Motor neuron (in vitro differentiated cells): ENCODE results near the gene OR4E2. TPM values are rescaled to one million over a fixed set of nuclear protein-coding genes. Genes with fewer than 3 reads are reported as not detected.

ENCODE experiments used
- ATAC-seq, 8 experiments: fragments of 200-7000 bp; cut with Tn5 transposase; replicated peaks in 6 of 8; 2 replicates each; pipeline ENCODE4 v1.8.0; 2021; ENCODE audit warnings: mild to moderate bottlenecking in 8 of 8, moderate library complexity in 8 of 8
- H3K27ac ChIP-seq, 2 donors: fragments of 250-450 bp; sonication (Bioruptor Pico); 2 replicates each; pipeline ENCODE4 v1.9.0; 2021; ENCODE audit warnings: antibody characterized with exemption in 2 of 2, mild to moderate bottlenecking in 2 of 2, moderate library complexity in 1 of 2
- H3K4me1 ChIP-seq, 2 donors: fragments of 250-450 bp; sonication (Bioruptor Pico); replicated peaks in 1 of 2; 2 replicates each; pipeline ENCODE4 v1.6.1; 2021; ENCODE audit warnings: antibody characterized with exemption in 2 of 2, mild to moderate bottlenecking in 2 of 2, moderate library complexity in 1 of 2
- H3K4me3 ChIP-seq, 5 donors: fragments of 250-450 bp; sonication (Bioruptor Pico); 2 replicates each; pipeline ENCODE4 v1.9.0; 2021; ENCODE audit warnings: antibody characterized with exemption in 5 of 5, mild to moderate bottlenecking in 5 of 5, moderate library complexity in 4 of 5
- WGBS, 10 experiments: fragments of 450-650 bp; shearing (Covaris generic); methylation state at CpG; one replicate each; pipeline ENCODE4 v1.0.0; 2022; 5-methylcytosine and 5-hydroxymethylcytosine counted together
- in situ Hi-C, 9 experiments: fragments of 400-800 bp; cut with MboI; loops; one replicate each; pipeline ENCODE4 v1.15.0; 2021; ENCODE audit warnings: low sequenced_read_pairs in 9 of 9, low pct_unique_long_range_greater_than_20kb in 2 of 9; ENCODE audit not compliant: unreplicated experiment in 9 of 9
- total RNA-seq, 8 experiments: library from RNA; unstranded; fragments of 300-600 nt; gene quantifications; 2 replicates each; pipeline versions ENCODE4 v1.2.3 to v1.2.4, GENCODE V29; 2022

The OR4E2 gene
- total RNA-seq, 8 experiments from 2014 or later, result 0.57 TPM; not detected in 7

GRCh38 chr14:21703357-21704326 lies 50.0 kb downstream of the OR4E2 start:
- in situ Hi-C loops, result no loop called here
- no peak overlapping the region for H3K27ac ChIP-seq
- ATAC-seq, result peak in 1 of 8 experiments; percentile 67
- WGBS, 10 experiments, result 0 to 100% (median 75%) methylated on average over 1 to 2 of the region's 2 CpGs; no CpG with 5 or more reads in 3 of the 10 experiments
- no peak overlapping the region for H3K4me3 ChIP-seq
- no peaks in the 10 kb centered on the region for H3K4me1 ChIP-seq

GRCh38 chr14:21704338-21704737 lies 50.7 kb downstream of the OR4E2 start:
- H3K4me3 ChIP-seq, result no peak overlapping the region
- ATAC-seq, result no peak
- in situ Hi-C loops, result no loop called here
- no peaks in the 10 kb centered on the region for H3K4me1 ChIP-seq
- H3K27ac ChIP-seq, result no peak overlapping the region

GRCh38 chr14:21711360-21711961 lies 57.8 kb downstream of the OR4E2 start:
- ATAC-seq, result peak in 4 of 8 experiments; percentile 49 to 83 (median 74)
- no peak overlapping the region for H3K4me3 ChIP-seq
- H3K4me1 ChIP-seq, result no peaks in the 10 kb centered on the region
- in situ Hi-C loops, result no loop called here
- 4 to 90% (median 30%) methylated on average over 1 to 3 of the region's 3 CpGs; no CpG with 5 or more reads in 1 of the 10 experiments for WGBS, 10 experiments
- H3K27ac ChIP-seq, result no peak overlapping the region

GRCh38 chr14:21712036-21712435 lies 58.4 kb downstream of the OR4E2 start:
- WGBS, 10 experiments, result 0 to 85% (median 60%) methylated on average over 2 of the region's 2 CpGs; no CpG with 5 or more reads in 4 of the 10 experiments

GRCh38 chr14:21714318-21714929 lies 60.8 kb downstream of the OR4E2 start:
- Histone ChIP-seq H3K27ac (no peak overlapping the region), H3K4me3 (no peak overlapping the region), H3K4me1 (no peaks in the 10 kb centered on the region)
- in situ Hi-C loops, result no loop called here
- no peak for ATAC-seq
- WGBS, 10 experiments, result 0 to 78% (median 59%) methylated on average over 2 to 5 of the region's 6 CpGs; no CpG with 5 or more reads in 2 of the 10 experiments

More at GRCh38 chr14:21712036-21712435, 58.4 kb downstream of the OR4E2 start:
- no peak for ATAC-seq
- Histone ChIP-seq H3K4me3 (no peak overlapping the region), H3K4me1 (no peaks in the 10 kb centered on the region), H3K27ac (no peak overlapping the region)
- in situ Hi-C loops, result no loop called here

Other genes with a start within 250 kb of the OR4E2 start
- gene CHD8, start 197.7 kb upstream of the OR4E2 start, total RNA-seq, result 100 to 1,000 TPM in 2 of 8 experiments, 10 to 100 TPM in 6; 48.7 to 114 (median 81.1) TPM
- gene RAB2B, start 176.9 kb upstream of the OR4E2 start, total RNA-seq, result 10 to 100 TPM; 23.8 to 61.2 (median 47.8) TPM
- gene TOX4, start 176.6 kb upstream of the OR4E2 start, total RNA-seq, result 10 to 100 TPM; 25.1 to 59.3 (median 35.3) TPM
- 10 to 100 TPM; 26.6 to 76.2 (median 49.8) TPM for gene METTL3, start 142.5 kb upstream of the OR4E2 start, total RNA-seq
- gene SALL2, start 127.5 kb upstream of the OR4E2 start, total RNA-seq, result 10 to 100 TPM in 7 of 8 experiments, under 1 TPM in 1; 0.66 to 92.5 (median 37.5) TPM
- under 1 TPM in 2 of 8 experiments, not detected in 6; 0.24 to 0.36 TPM for gene OR10G3, start 73.8 kb upstream of the OR4E2 start, total RNA-seq
- under 1 TPM in 2 of 8 experiments, not detected in 6; 0.18 to 0.33 TPM for gene OR10G2, start 18.9 kb upstream of the OR4E2 start, total RNA-seq
- gene OR4E1, start 20.0 kb downstream of the OR4E2 start, total RNA-seq, result under 1 TPM in 4 of 8 experiments, not detected in 4; 0.18 to 0.52 (median 0.31) TPM